Measurements from ENCODE around the gene AGAP3.

DNA sequence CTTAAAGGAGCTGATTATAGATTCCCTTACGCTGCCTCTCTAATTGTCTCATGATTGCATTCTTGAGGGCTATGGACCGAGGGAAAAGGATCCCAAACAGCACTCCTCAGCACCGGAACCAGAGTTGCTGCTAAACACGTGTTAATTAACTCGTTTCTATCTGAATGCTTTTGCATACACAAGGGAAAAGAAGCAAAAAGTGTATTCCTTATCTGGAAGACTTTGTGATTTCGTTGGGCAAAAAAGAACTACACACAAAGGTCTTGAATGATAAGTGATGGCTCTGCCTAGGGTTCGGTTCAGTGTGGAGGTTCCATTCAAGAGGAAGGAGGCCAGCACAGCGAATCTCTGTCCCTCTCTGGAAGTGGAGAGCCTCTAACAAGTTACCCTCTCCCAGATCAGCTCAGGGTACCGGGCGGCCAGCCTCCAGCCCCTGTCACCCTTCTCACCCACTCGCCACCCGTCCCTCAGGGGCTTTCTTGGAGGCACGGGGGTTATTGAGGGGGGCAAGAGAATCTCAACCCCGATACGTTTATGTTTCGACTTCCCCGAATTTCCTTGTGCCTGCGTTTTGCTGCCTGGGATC, 27.4 kb upstream of the AGAP3 start:
- TF ChIP-seq JUND (IDR thresholded peaks at IDR 0.05) (no peak), GABPA (IDR thresholded peaks at IDR 0.05 in 1 of 2, conservative IDR thresholded peaks at IDR 0.05 in 1 of 2) (no peak), CTCF (IDR thresholded peaks at IDR 0.05; ENCODE audit: low read depth, low read length, missing input control) (no peak), REST (IDR thresholded peaks at IDR 0.05) (no peak), FOXA1 (IDR thresholded peaks at IDR 0.05) (no peak), YY1 (IDR thresholded peaks at IDR 0.05) (no peak), SP1 (IDR thresholded peaks at IDR 0.05) (no peak)
